ENCODE measurements around the gene CD80. TPM values are rescaled to one million over a fixed set of nuclear protein-coding genes. Genes with fewer than 3 reads are reported as not detected.

CD80 gene
- total and polyA plus RNA-seq, 2 of the 8 experiments (the other 6 are each of a cell fraction or from before 2014, with no cell fraction given) = 0.11 TPM; not detected in 1

- TF ChIP-seq CTCF (IDR thresholded peaks at IDR 0.05; ENCODE audit: control extremely low read depth in 1 of 3, insufficient read depth in 1 of 3, low read depth in 1 of 3, low read length in 3 of 3) (no peak), POU5F1 (IDR thresholded peaks at IDR 0.05; ENCODE audit: low read depth, low read length) (no peak), POLR2A (IDR thresholded peaks at IDR 0.05; ENCODE audit: control extremely low read depth in 1 of 2, low read depth in 2 of 2, low read length in 2 of 2) (no peak), CBX5 (IDR thresholded peaks at IDR 0.05; ENCODE audit: low read depth, low read length) (no peak), GTF2F1 (IDR thresholded peaks at IDR 0.05; ENCODE audit: borderline replicate concordance, low read depth, low read length) (no peak), EZH2 (IDR thresholded peaks at IDR 0.05; ENCODE audit: low read depth, low read length, severe bottlenecking) (no peak), RBBP5 (IDR thresholded peaks at IDR 0.05; ENCODE audit: borderline replicate concordance, low read depth, low read length) (no peak), RNF2 (IDR thresholded peaks at IDR 0.05; ENCODE audit: borderline replicate concordance, low read depth, low read length, missing control alignments, poor library complexity, severe bottlenecking) (no peak), FOSL1 (IDR thresholded peaks at IDR 0.05; ENCODE audit: insufficient read depth, low read depth, low read length) (no peak), NANOG (IDR thresholded peaks at IDR 0.05; ENCODE audit: insufficient read depth, low read depth, low read length, poor library complexity, severe bottlenecking) (no peak), TAF7 (optimal IDR thresholded peaks at IDR 0.05; ENCODE audit: borderline replicate concordance, low read depth, low read length) (no peak)
Measured at GRCh38 chr3:119550192-119550910, 9.1 kb downstream of the CD80 start (continued).
